DND-41 (cell line): ENCODE results near the gene FAM32A.

Source experiments
- ATAC-seq: fragments of 200-7000 bp; cut with Tn5 transposase; 3 replicates; pipeline ENCODE4 v1.9.1; 2021; ENCODE audit warnings: low read depth; ENCODE audit not compliant: insufficient read depth
- DNase-seq: peaks from one replicate; pipeline ENCODE4 v3.0.0-alpha.2; 2020
- H2AFZ ChIP-seq: 2 replicates; pipeline ENCODE4 v1.6.0; 2012; ENCODE audit warnings: low read depth, low read length
- H3K27ac ChIP-seq: 2 replicates; pipeline ENCODE4 v1.5.1; 2012; ENCODE audit warnings: low read length, inconsistent platforms
- H3K27me3 ChIP-seq: fragments of 200-600 bp; sonication (generic); 2 replicates; pipeline ENCODE4 v1.6.0; 2012; ENCODE audit warnings: low read length, mild to moderate bottlenecking, inconsistent platforms; ENCODE audit not compliant: insufficient read depth, poor library complexity
- H3K36me3 ChIP-seq: 2 replicates; pipeline ENCODE4 v1.5.1; 2012; ENCODE audit warnings: low read length, inconsistent platforms; ENCODE audit not compliant: insufficient read depth
- H3K4me1 ChIP-seq: 2 replicates; pipeline ENCODE4 v1.5.1; 2012; ENCODE audit warnings: mild to moderate bottlenecking, low read length; ENCODE audit not compliant: insufficient read depth
- H3K4me2 ChIP-seq: 2 replicates; pipeline ENCODE4 v1.6.0; 2012; ENCODE audit warnings: mild to moderate bottlenecking, moderate library complexity, low read length, inconsistent platforms; ENCODE audit not compliant: insufficient read depth
- H3K4me3 ChIP-seq, 2 experiments: fragments of 200-600 bp in 1 of 2; shearing (Covaris generic) in 1 of 2; 2 replicates each; pipeline ENCODE4 v1.5.1; 2012 to 2016; ENCODE audit warnings: inconsistent platforms in 2 of 2, low read length in 2 of 2, mild to moderate bottlenecking in 2 of 2, low read depth in 1 of 2, moderate library complexity in 1 of 2
- H3K79me2 ChIP-seq: 2 replicates; pipeline ENCODE4 v1.6.0; 2012; ENCODE audit warnings: low read length, inconsistent platforms; ENCODE audit not compliant: insufficient read depth
- H3K9ac ChIP-seq: 2 replicates; pipeline ENCODE4 v1.6.0; 2012; ENCODE audit warnings: low read depth, mild to moderate bottlenecking, inconsistent platforms, low read length, moderate library complexity
- H3K9me3 ChIP-seq: 2 replicates; pipeline ENCODE4 v1.5.1; 2012; ENCODE audit warnings: low read length, moderate library complexity, mild to moderate bottlenecking, inconsistent platforms; ENCODE audit not compliant: insufficient read depth, severe bottlenecking
- H4K20me1 ChIP-seq: 2 replicates; pipeline ENCODE4 v1.6.0; 2012; ENCODE audit warnings: low read length; ENCODE audit not compliant: insufficient read depth
- CTCF ChIP-seq: IDR thresholded peaks from 2 replicates; pipeline ENCODE4 v1.5.1; 2012; ENCODE audit warnings: borderline replicate concordance, low read length, moderate library complexity, mild to moderate bottlenecking; ENCODE audit not compliant: poor library complexity, severe bottlenecking; ENCODE audit errors: extremely low read depth
- EZH2 ChIP-seq: IDR thresholded peaks from 3 replicates; pipeline ENCODE4 v1.6.1; 2012; ENCODE audit warnings: borderline replicate concordance, low read depth, mild to moderate bottlenecking, moderate library complexity, low read length, inconsistent platforms; ENCODE audit not compliant: severe bottlenecking

FAM32A gene

GRCh38 chr19:16148443-16149229, 36.6 kb upstream of the FAM32A start:
- Histone ChIP-seq H4K20me1 (no peaks in the 10 kb centered on the region; the same call in 1 of the 2 replicates), H3K4me2 (no peak overlapping the region), H3K79me2 (no peaks in the 10 kb centered on the region), H3K9ac (no peak overlapping the region), H3K4me3 (no peak overlapping the region), H3K36me3 (no peaks in the 10 kb centered on the region), H3K27me3 (no peaks in the 10 kb centered on the region), H3K9me3 (no peaks in the 10 kb centered on the region), H2AFZ (no peak overlapping the region), H3K4me1 (no peaks in the 10 kb centered on the region), H3K27ac (no peak overlapping the region)
- ATAC-seq (no peak), DNase-seq (no peak)
- no peak for TF ChIP-seq EZH2
- TF ChIP-seq CTCF: no peak

- Histone ChIP-seq H3K4me3 (no peak overlapping the region), H3K36me3 (no peaks in the 10 kb centered on the region), H3K9me3 (no peaks in the 10 kb centered on the region), H4K20me1 (no peaks in the 10 kb centered on the region; the same call in 1 of the 2 replicates), H3K79me2 (no peaks in the 10 kb centered on the region), H3K27me3 (no peaks in the 10 kb centered on the region), H3K4me2 (no peak overlapping the region), H2AFZ (no peak overlapping the region), H3K27ac (no peak overlapping the region), H3K9ac (no peak overlapping the region), H3K4me1 (no peaks in the 10 kb centered on the region)
- TF ChIP-seq EZH2 (no peak), CTCF (no peak)
- DNase-seq (peak; percentile 27), ATAC-seq (no peak)
These were observed 31.5 kb upstream of the FAM32A start for GRCh38 chr19:16153582-16154336.

GRCh38 chr19:16154557-16154956, 30.7 kb upstream of the FAM32A start:
- Histone ChIP-seq H3K9ac (no peak overlapping the region), H3K4me2 (no peak overlapping the region), H3K79me2 (no peaks in the 10 kb centered on the region), H2AFZ (no peak overlapping the region), H3K4me1 (no peaks in the 10 kb centered on the region), H3K9me3 (no peaks in the 10 kb centered on the region), H3K27me3 (no peaks in the 10 kb centered on the region), H4K20me1 (no peaks in the 10 kb centered on the region; the same call in 1 of the 2 replicates), H3K36me3 (no peaks in the 10 kb centered on the region), H3K27ac (no peak overlapping the region), H3K4me3 (no peak overlapping the region)
- no peak for TF ChIP-seq CTCF
- TF ChIP-seq EZH2: no peak
- ATAC-seq (no peak), DNase-seq (no peak)
